GM19025 (cell line): ENCODE data around the gene MRPL52.

Source experiments
- ATAC-seq: cut with Tn5 transposase; IDR thresholded peaks from one replicate; pipeline ENCODE4 v1.9.1; 2021; ENCODE audit warnings: mild to moderate bottlenecking, low read depth, moderate library complexity; ENCODE audit not compliant: unreplicated experiment

The MRPL52 gene

DNA sequence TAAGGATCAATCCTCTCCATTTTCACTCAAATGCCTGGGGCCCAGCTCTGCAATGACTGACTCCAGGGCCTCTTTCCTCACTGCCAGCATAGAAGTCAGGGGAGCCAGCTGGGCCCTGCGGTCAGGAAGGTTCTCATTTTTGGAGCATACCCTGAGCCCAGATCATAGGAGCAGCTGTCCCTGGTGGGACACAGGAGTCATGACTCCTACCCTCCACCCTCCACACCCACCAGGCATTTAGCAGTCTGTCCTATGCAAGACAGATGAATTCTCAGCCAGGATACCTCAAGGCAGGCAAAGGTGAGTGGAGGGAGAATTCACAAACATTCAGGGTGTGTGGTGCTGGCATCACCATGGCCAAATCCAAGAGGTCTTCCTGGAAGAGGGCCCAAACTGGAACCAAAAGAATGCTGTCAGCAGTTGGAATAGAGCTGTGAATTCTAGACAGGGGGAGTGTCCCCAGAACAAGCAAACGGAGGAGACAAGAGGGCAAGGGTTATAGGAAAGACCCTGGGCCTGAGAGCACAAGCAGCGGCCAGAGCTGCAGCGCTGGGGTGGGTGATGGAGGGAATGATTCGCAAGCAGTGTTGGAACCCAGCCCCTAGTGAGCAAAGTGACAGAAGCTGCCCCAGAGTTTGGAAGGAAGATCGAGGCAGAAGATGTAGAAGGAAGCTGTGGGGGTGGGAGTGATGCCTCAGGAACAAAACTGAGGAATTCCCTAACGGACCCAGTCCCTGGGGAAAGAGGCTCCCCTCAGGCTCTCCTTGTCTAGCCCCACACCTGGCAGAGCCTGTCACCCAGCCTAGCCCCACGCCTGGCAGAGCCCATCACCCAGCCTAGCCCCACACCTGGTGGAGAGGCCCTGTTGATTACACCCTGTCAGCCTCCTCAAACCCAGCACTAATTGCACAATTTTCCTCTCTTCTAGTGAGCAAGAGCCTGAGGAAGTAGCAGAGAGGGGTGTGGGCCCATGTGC lies 48.9 kb downstream of the MRPL52 start:
- ATAC-seq, result no peak

DNA sequence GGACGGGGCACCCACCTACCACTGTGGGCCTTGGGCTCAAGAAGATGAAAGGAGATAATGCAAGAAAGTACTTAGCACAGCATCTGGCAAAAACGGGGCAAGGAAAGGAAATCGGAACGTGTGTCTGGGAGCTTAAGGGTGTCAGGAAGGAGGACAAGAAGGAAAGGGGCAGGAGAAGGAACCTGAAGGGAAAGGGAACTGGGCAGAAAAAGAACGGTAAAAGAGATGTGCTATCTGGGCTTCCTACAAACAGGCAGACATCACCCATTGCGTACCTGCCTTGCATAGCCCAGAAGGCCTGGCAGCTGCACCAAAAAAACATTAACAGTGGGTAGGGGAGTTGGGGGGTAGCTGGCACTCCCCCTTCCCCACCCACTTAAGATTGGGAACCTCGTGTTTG lies 52.4 kb downstream of the MRPL52 start:
- no peak for ATAC-seq

DNA sequence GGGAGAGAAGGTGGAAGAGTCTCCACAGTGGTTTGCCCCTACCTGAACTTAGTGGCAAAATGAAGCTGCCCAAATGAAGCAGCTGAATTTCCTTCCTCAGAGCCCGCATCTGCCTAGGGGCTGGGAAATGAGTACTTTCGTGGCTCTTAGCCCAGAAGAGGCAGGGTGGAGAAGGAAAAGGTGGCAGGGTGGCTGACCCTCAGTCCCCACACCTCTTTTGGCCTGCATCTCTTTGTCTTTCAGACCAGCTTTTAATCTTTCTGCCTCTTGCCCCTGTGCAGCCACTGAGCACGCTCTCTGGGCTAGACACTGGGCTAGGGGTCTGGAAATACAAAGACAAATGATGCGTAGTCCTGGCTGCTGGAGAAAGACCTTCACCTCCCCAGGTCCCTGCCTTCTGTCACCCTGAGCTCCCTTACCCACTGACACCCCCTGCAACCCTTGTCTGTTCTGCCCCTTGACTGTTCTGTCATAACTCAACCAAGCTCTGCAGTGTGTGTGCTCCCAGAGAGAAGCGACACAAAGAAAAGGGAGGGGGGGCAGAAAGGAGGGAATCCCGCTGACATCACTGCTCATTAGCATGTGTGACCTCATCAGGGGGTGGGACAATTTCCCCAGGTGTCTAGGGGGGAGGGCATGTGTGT lies 53.0 kb downstream of the MRPL52 start:
- ATAC-seq, result no peak

DNA sequence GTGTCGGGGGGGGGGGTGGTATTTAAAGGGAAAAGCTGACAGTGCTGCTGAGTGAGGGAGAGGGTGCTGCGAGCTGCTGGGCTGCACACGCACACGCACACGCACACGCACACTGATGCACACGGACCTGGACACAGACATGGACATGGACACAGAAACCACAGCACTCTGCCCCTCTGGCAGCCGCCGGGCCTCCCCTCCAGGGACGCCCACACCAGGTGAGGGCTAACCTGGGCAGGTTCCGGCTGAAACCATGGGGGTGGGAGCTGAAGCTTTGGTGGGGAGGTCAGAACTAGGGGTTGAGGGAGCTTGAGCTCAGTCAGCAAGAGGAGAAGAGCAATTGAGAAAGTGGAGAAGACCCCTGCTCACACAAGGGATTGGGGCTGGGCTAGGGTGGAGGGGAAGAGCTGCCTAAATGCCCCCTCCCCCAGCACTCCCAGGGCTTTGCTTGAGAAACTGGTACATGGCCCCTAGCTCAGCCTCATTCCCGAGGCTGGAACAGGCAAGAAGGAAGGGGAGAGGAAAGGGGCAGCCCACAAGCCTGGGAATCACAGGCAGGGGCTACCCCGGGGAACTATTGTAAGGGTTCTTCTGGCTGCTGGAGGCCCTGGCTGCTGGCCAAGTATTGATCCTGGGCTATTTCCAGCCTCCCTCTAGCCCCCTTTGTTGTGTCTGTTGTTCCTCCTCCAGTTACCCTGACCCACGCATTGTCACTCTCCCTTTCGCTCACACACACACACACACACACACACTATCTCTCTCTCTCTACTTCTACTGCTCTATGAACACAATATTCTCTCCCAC lies 53.7 kb downstream of the MRPL52 start, which contains the start of gene REM2:
Gene REM2, plus strand, starts transcription at position 50 of the 804 bp plus-strand sequence. Its CDS starts 66 bp downstream, at position 116.
- ATAC-seq, result no peak

DNA sequence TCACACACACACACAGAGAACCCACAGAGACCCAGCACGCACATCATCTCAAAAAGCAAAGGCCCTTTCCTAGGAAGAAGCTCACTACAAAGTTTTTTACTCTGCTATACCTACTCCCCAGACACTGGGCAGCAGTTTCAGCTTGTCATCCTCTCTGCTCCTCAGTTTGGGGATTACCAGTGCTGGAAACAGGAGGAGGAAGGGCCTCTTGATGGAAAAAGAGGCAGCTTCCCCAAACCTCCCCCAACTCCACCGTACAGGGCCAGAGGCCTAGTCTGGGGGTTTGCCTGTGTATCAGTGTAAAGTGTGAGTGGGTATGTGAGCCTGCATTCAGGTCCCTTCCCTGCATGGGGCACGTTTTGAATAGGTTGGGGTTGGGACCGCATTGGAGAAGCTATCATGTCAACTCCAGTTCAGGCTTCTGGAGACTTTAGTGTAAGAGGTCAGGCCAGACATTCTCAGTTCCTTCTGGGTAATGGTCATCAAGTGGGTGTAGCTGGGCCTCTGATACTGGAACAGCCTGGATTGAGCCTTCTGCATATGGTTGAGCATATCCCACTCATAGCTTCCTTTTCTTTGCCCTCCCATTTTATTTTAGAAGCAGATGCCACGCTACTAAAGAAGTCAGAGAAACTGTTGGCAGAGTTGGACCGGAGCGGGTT lies 54.5 kb downstream of the MRPL52 start:
- no peak for ATAC-seq
